ENCODE measurements around the gene C10orf90.

The C10orf90 gene

DNA sequence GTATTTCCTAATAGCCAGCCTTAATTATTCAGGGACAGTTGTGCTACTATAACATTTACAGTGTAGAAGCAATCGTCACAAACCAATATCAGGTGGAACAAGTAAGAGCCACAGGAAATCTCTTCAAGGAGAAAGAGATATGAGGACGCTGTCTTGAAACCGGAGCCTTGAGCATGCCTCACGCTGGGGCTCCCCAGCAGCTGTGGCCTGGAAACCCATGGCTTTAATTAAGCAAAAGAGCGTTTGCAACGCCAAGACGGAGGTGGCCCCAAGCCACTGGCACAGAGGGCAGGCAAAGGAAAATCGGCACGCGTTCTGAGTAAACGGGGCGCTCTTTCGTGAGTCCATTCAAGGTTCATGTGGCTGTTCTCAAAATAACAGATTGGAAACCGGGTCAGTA is 84.4 kb downstream of the C10orf90 start:
- Mint-ChIP-seq H3K9me3 (peaks cover 3% of the 10 kb centered on the region), H3K4me1 (no peaks in the 10 kb centered on the region), H3K27me3 (peaks cover 9% of the 10 kb centered on the region), H3K27ac (no peak overlapping the region), H3K36me3 (no peaks in the 10 kb centered on the region), H3K4me3 (no peak overlapping the region)
- no peak for ATAC-seq

- peaks cover 3% of the 10 kb centered on the region for H3K9me3 Mint-ChIP-seq
- ATAC-seq, result no peak
- peaks cover 9% of the 10 kb centered on the region for H3K27me3 Mint-ChIP-seq
- H3K4me3 Mint-ChIP-seq, result no peak overlapping the region
- no peaks in the 10 kb centered on the region for H3K36me3 Mint-ChIP-seq
- no peak overlapping the region for H3K27ac Mint-ChIP-seq
- no peaks in the 10 kb centered on the region for H3K4me1 Mint-ChIP-seq
Observed at GRCh38 chr10:126585249-126586017, 85.1 kb downstream of the C10orf90 start.

DNA sequence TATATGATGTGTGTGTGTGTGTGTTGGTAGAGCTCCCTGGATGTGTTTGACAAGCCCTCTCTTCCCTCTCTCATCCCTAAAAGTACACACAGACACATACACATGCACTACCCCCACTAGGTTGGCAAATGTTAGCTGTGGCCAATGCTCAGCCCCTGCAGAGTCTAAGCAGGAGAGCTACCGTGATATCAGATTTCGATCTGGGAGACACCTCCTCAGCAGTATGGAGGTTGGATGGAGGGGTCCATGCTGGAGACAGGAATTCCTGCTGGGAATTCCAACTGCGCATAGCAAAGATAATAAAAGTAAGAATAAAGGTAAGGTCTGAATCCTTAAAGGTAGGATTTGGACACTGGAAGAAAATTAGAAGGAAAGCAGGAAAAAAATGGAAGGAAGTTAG is 85.7 kb downstream of the C10orf90 start:
- H3K27ac Mint-ChIP-seq, result no peak overlapping the region

GRCh38 chr10:126583552-126584200 is 86.8 kb downstream of the C10orf90 start:
- H3K27me3 Mint-ChIP-seq, result peaks cover 9% of the 10 kb centered on the region
- no peaks in the 10 kb centered on the region for H3K4me1 Mint-ChIP-seq
- no peak overlapping the region for H3K27ac Mint-ChIP-seq
- ATAC-seq, result no peak
- no peak overlapping the region for H3K4me3 Mint-ChIP-seq
- H3K36me3 Mint-ChIP-seq, result no peaks in the 10 kb centered on the region
- peaks cover 3% of the 10 kb centered on the region for H3K9me3 Mint-ChIP-seq

More for the DNA sequence above, 85.7 kb downstream of the C10orf90 start:
- Mint-ChIP-seq H3K36me3 (no peaks in the 10 kb centered on the region), H3K27me3 (peaks cover 9% of the 10 kb centered on the region), H3K4me3 (no peak overlapping the region), H3K9me3 (peaks cover 3% of the 10 kb centered on the region), H3K4me1 (no peaks in the 10 kb centered on the region)
- ATAC-seq, result no peak

- no peak for ATAC-seq
- Mint-ChIP-seq H3K4me1 (no peaks in the 10 kb centered on the region), H3K27me3 (peaks cover 9% of the 10 kb centered on the region), H3K4me3 (no peak overlapping the region), H3K9me3 (peaks cover 6% of the 10 kb centered on the region), H3K27ac (no peak overlapping the region), H3K36me3 (no peaks in the 10 kb centered on the region)
Observed at GRCh38 chr10:126581648-126582046, 88.8 kb downstream of the C10orf90 start.

- H3K9me3 Mint-ChIP-seq, result peaks cover 6% of the 10 kb centered on the region
- no peak overlapping the region for H3K27ac Mint-ChIP-seq
- H3K4me1 Mint-ChIP-seq, result no peaks in the 10 kb centered on the region
- no peak for ATAC-seq
- no peaks in the 10 kb centered on the region for H3K36me3 Mint-ChIP-seq
- peaks cover 9% of the 10 kb centered on the region for H3K27me3 Mint-ChIP-seq
- H3K4me3 Mint-ChIP-seq, result no peak overlapping the region
Observed at GRCh38 chr10:126580873-126581647, 89.4 kb downstream of the C10orf90 start.

- no peak overlapping the region for H3K27ac Mint-ChIP-seq
- H3K27me3 Mint-ChIP-seq, result no peaks in the 10 kb centered on the region
- no peak overlapping the region for H3K4me3 Mint-ChIP-seq
- no peaks in the 10 kb centered on the region for H3K36me3 Mint-ChIP-seq
- no peak for ATAC-seq
- H3K9me3 Mint-ChIP-seq, result peaks cover 3% of the 10 kb centered on the region
- H3K4me1 Mint-ChIP-seq, result no peaks in the 10 kb centered on the region
Observed at GRCh38 chr10:126576336-126576735, 94.2 kb downstream of the C10orf90 start.

GRCh38 chr10:126570621-126571602 is 99.6 kb downstream of the C10orf90 start:
- no peak overlapping the region for H3K27ac Mint-ChIP-seq
- peaks cover 6% of the 10 kb centered on the region for H3K9me3 Mint-ChIP-seq
- peaks cover 8% of the 10 kb centered on the region for H3K27me3 Mint-ChIP-seq
- H3K36me3 Mint-ChIP-seq, result no peaks in the 10 kb centered on the region
- no peak overlapping the region for H3K4me3 Mint-ChIP-seq
- no peak for ATAC-seq
- no peaks in the 10 kb centered on the region for H3K4me1 Mint-ChIP-seq

DNA sequence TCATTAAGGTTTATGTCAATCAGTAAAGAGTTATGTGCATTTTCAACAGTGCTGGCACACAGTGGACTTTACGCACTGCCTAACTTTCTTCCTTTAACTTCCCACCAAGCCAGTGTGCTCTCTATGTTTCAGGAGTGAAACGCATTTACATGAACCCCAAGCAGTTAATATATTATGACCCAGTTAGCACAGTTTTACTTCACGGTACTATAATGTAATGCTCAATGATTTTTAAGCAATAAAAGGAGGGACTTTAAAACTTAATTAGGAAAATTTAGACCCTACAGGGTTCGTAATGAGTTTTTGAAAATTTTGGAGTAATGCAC is 100.3 kb downstream of the C10orf90 start:
- H3K27ac Mint-ChIP-seq, result no peak overlapping the region
- no peaks in the 10 kb centered on the region for H3K36me3 Mint-ChIP-seq
- H3K9me3 Mint-ChIP-seq, result peaks cover 6% of the 10 kb centered on the region
- no peak overlapping the region for H3K4me3 Mint-ChIP-seq
- peaks cover 8% of the 10 kb centered on the region for H3K27me3 Mint-ChIP-seq
- no peaks in the 10 kb centered on the region for H3K4me1 Mint-ChIP-seq
- ATAC-seq, result no peak

DNA sequence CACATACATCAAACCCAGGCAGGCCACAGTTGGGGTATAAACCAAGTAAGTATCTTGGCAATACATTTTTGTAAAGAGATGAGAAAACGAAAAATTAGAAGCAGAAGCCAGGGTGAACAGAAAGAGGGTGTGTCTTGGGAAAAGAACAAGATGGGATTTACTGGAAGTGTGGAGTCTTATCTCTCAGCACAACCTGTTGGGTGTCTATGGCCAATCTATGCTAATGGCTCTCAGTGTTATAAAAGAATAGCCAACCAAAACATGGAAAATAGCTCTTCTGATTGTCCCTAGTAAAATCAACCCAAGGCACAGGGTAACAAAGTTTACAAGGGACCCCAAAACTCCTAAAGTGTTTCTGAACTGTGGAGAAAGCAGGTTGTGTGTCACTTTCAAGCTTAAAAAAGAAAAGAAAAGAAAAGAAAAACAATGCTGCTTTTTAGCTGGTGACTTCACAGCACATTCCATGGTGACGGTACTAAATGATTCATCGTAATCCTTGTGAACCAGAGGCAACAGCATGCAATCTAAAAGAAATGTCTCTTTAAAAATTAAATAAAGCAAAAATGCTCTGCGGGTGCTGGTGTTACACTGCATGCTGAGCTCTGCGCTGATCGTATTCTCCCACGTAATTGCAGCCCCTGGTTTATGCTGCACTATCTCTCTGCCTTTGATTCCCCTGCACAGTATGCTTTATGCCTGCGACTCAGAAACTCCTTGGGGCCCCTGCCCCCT is 100.8 kb downstream of the C10orf90 start:
- Mint-ChIP-seq H3K4me3 (no peak overlapping the region), H3K27me3 (peaks cover 8% of the 10 kb centered on the region), H3K36me3 (no peaks in the 10 kb centered on the region), H3K4me1 (no peaks in the 10 kb centered on the region), H3K27ac (no peak overlapping the region), H3K9me3 (peaks cover 6% of the 10 kb centered on the region)
- ATAC-seq, result no peak

DNA sequence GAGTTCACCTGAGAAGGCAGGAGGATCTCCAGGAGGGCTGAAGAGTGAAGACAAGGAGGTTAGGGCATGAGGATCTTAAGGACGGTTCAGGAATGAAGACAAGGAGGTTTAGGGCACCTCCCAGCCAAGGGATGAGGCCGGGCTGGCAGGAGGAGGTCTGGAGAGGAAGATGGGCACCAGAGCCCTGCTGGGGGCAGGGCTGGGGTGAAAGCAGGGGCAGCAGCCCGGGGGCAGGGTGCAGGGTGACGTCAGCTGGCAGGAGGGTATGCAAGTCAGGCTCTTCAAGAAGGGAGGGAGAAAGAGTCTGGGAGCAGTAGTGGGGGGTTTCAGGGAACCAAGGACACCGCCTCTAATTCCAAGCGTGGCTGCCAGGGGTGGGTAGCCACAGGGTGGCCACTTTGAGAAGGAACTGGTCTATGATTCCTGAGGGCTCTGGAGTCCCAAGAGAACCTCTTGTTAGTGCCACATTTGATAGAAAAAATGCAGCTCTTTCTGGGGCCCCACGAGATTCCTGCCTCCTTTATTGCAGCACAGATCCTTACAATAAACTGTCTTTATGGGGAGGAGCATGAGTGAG is 101.6 kb downstream of the C10orf90 start:
- no peak overlapping the region for H3K27ac Mint-ChIP-seq
- no peak overlapping the region for H3K4me3 Mint-ChIP-seq
- H3K36me3 Mint-ChIP-seq, result no peaks in the 10 kb centered on the region
- H3K27me3 Mint-ChIP-seq, result peaks cover 8% of the 10 kb centered on the region
- H3K4me1 Mint-ChIP-seq, result no peaks in the 10 kb centered on the region
- H3K9me3 Mint-ChIP-seq, result peaks cover 6% of the 10 kb centered on the region
- peak; percentile 29 for ATAC-seq

DNA sequence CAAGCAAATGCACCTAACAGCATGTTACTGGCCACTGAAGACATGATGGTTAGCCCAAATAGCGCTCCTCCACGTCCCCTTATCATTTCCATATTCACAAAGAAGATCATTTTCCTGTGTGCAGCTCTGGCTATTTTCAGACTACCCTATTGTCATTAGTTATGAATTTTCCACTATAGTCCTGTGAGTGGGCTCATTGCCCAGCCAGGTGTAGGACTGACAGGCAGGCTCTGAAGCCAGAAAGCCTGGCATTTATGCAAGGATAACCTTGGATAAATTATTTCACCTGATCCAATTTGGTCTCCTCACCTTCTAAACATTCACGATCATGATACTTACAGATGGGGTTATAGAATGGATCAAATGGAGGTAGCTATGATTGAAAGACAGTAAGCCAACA is 104.6 kb downstream of the C10orf90 start:
- ATAC-seq, result no peak
- Mint-ChIP-seq H3K9me3 (peaks cover 6% of the 10 kb centered on the region), H3K4me1 (no peaks in the 10 kb centered on the region), H3K27me3 (peaks cover 8% of the 10 kb centered on the region), H3K4me3 (no peak overlapping the region), H3K36me3 (no peaks in the 10 kb centered on the region), H3K27ac (no peak overlapping the region)

DNA sequence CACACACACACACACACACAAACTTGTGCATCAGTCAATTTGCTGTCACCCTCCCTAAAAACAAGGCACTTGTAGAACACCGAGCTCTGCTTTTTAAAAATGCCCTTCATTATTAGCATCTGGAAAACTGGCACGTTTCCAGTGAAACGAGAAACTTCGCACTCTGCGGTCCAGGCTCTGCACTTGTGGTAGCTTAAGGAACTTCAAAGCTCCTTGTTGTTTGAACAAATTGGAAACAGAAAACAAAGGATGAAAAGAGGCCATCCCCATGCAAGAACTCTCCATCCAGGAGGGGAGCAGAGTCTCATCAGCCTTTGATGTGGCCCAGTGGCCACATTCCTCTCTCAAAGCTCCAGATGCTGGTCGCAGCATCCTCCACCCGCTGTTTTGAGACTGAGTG is 105.1 kb downstream of the C10orf90 start:
- no peak overlapping the region for H3K4me3 Mint-ChIP-seq
- ATAC-seq, result no peak

DNA sequence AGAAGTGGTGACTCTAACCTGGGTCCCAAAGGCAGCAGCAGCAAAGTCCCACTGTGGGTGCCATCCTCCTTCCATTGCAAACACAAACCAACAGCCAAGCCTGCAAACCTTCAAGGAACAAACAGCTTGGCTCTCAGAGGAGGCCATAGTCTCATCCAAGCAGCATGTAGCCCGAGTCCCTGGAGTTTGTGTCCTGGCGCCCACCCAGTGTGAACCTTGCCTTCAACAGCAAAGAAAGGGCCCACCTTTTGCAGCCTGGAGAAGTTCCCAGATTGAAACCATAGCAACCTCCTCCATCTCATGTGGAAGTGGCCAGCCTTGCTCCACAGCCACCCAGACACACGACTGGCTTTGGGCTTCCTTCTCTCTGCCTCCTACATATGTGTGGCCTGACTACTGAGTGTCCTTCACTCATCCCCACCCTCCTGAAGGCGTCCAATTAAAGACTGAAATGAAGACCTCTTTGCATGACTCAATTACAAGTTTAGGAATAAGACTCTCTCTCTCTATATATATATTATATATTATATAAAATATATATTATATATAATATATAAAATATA is 106.1 kb downstream of the C10orf90 start:
- Mint-ChIP-seq H3K9me3 (peaks cover 6% of the 10 kb centered on the region), H3K4me1 (no peaks in the 10 kb centered on the region), H3K27ac (no peak overlapping the region), H3K36me3 (no peaks in the 10 kb centered on the region), H3K4me3 (no peak overlapping the region), H3K27me3 (peaks cover 8% of the 10 kb centered on the region)
- no peak for ATAC-seq

More for the DNA sequence above, 105.1 kb downstream of the C10orf90 start:
- Mint-ChIP-seq H3K27me3 (peaks cover 8% of the 10 kb centered on the region), H3K4me1 (no peaks in the 10 kb centered on the region), H3K36me3 (no peaks in the 10 kb centered on the region), H3K27ac (no peak overlapping the region), H3K9me3 (peaks cover 6% of the 10 kb centered on the region)
